OCI-LY3 (cell line): ENCODE data around the gene PHYKPL.

ENCODE experiments used
- EZH2phosphoT487 ChIP-seq: fragments of 200-600 bp; shearing (Covaris generic); IDR thresholded peaks from 2 replicates; pipeline ENCODE4 v1.6.1; 2018; ENCODE audit warnings: antibody characterized with exemption, mixed run types, low read depth
- TF ChIP-seq, protein P1 (sequence below): fragments of 200-600, 300-600 bp; sonication (generic); IDR thresholded peaks from 2 replicates; pipeline ENCODE4 v1.5.1; 2014; ENCODE audit warnings: antibody characterized with exemption, low read length, low read depth

GRCh38 chr5:178218237-178218776 is 14.3 kb downstream of the PHYKPL start:
- TF ChIP-seq, protein P1, sequence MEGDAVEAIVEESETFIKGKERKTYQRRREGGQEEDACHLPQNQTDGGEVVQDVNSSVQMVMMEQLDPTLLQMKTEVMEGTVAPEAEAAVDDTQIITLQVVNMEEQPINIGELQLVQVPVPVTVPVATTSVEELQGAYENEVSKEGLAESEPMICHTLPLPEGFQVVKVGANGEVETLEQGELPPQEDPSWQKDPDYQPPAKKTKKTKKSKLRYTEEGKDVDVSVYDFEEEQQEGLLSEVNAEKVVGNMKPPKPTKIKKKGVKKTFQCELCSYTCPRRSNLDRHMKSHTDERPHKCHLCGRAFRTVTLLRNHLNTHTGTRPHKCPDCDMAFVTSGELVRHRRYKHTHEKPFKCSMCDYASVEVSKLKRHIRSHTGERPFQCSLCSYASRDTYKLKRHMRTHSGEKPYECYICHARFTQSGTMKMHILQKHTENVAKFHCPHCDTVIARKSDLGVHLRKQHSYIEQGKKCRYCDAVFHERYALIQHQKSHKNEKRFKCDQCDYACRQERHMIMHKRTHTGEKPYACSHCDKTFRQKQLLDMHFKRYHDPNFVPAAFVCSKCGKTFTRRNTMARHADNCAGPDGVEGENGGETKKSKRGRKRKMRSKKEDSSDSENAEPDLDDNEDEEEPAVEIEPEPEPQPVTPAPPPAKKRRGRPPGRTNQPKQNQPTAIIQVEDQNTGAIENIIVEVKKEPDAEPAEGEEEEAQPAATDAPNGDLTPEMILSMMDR, result no peak
- no peak for TF ChIP-seq EZH2phosphoT487
